HG02678 (cell line): ENCODE data around the gene IL10RA.

Source experiments
- ATAC-seq: cut with Tn5 transposase; IDR thresholded peaks from one replicate; pipeline ENCODE4 v1.9.1; 2021; ENCODE audit warnings: mild to moderate bottlenecking, moderate library complexity; ENCODE audit not compliant: unreplicated experiment

IL10RA gene

DNA sequence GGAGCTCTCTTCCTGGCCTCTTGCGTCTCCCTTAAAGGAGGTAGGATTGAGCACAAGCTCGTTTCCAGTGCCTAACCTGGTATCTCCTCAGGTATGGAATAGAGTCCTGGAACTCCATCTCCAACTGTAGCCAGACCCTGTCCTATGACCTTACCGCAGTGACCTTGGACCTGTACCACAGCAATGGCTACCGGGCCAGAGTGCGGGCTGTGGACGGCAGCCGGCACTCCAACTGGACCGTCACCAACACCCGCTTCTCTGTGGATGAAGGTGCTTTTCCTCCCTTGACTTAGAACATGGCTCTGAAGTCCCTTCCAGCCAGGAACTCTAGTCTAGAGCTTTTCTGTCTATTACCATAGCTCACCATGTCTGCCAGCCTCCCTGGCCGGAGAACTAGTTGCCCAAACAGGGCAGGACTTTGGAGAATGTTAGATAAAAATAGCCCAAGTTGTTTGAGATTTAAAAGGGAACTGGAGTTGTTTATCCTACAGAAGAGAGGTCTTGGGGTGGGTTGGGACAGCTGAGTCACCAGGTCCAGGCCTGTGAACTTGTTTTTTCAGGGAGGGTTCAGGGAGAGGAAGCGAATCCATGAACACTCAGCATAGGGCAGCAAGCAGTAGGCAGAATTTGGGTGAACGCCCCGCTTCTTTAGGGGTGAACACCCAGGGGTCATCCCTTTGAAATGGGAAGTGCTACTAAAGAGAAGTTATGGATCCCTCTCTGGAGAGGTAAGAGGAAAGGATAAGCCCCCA lies 3.3 kb downstream of the IL10RA start:
- ATAC-seq = no peak

DNA sequence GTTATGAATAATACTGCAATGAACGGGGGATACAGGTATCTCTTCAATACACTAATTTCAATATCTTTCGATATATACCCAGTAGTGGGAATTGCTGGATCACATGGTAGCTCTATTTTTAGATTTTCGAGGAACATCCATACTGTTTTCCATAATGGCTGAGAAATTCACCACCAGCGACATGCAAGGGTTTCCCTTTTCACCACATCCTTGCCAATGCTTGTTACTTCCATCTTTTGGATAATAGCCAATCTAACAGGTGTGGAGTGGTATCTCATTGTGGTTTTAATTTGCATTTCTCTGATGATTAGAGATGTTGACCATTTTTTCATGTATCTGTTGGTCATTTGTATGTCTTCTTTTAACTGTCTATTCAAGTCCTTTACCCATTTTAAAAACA lies 5.9 kb downstream of the IL10RA start:
- no peak for ATAC-seq

DNA sequence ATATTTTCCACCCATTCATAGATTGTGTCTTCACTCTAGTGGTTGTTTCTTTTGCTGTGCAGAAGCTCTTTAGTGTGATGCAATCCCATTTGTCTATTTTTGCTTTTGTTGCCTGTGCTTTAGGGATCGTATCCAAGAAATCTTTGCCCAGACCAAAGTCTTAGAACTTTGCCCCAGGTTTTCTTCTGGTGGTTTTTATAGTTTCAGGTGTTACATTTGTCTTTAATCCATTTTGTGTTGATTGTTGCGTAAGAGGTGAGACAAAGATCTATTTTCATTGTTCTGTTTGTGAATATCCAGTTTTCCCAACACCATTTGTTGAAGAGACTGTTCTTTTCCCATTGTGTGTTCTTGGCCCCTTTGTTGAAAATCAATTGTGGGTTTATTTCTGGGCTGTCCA lies 6.4 kb downstream of the IL10RA start:
- ATAC-seq = no peak

DNA sequence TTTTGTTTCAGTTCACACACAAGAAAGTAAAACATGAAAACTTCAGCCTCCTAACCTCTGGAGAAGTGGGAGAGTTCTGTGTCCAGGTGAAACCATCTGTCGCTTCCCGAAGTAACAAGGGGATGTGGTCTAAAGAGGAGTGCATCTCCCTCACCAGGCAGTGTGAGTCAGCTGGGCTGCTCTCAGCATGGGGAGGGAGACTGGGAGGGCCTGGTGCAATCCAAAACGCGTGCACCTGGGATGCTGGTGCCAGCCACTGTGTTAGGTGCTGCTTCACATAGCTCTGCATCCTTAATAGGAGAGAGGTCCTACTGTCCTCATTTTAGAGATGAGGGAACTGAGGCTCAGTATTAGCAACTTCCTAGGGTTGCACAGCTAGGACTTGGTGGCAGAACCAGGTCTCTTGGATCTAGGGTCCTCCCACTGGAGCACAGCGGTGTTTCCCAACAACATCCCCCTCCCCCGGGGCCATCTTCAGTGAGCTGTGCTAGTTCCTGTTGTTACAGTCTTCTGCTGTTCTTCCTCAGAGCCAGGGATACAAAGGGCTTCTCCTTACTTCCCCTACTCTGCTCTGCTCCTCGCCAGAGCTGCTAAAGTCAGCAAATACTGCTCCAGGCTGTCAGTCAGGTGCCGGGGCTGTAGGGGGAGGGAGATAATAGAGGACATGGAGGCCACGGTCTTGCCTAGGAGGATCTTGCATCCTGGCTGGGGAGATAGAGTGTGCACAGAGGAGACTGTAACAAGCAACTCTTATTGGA lies 8.0 kb downstream of the IL10RA start:
- no peak for ATAC-seq

DNA sequence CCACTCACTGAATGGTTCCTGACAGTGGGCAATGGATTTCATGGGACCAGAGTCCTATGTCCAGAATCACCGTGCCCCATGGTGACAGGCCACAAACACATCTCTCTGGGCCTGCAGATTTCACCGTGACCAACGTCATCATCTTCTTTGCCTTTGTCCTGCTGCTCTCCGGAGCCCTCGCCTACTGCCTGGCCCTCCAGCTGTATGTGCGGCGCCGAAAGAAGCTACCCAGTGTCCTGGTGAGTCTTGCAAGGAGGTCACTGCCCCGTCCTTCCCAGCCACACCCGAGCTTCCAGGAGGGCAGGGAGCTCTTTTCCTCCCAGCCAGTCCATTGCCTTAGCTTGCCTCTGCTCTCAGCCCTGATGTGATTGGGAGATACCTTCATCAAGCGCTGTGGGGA lies 9.3 kb downstream of the IL10RA start:
- ATAC-seq = no peak

DNA sequence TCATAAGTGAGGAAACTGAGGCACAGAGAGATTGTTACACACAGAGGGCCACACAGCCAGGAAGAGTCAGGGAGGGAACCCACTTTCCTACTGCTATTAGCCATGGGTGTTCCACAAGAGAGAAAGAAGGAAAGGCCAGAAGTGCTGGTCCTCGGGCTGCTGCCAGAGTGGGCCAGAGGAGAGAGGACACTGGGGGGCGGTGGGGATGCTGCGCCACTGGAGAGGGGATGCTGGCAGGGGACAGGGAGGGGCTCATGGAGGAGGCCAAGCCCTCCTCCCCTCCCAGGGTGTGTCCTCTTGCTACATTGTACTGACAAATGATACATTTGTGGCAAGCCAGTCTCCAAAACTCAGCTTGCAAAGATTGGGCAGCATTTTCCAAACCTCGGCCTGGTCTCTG lies 9.9 kb downstream of the IL10RA start:
- no peak for ATAC-seq

DNA sequence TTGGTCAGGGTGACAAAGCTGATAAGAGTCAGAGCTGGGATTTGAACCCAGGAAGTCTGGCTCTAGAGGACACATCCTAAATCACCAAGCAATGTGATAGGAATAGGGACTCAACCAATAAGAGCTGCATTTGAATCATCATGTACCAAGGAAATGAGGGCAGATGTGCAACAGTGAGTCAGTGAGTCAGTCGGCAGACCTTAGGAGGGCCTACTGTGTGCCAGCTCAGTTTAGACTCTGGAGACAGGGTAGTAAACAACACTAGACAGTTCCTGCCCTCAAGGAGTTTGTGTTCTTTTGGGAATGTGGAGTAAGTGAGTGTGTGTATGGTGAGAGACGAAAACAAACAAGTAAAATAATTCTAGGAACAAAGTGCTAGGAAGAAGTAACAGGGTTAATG lies 11.2 kb downstream of the IL10RA start:
- no peak for ATAC-seq

DNA sequence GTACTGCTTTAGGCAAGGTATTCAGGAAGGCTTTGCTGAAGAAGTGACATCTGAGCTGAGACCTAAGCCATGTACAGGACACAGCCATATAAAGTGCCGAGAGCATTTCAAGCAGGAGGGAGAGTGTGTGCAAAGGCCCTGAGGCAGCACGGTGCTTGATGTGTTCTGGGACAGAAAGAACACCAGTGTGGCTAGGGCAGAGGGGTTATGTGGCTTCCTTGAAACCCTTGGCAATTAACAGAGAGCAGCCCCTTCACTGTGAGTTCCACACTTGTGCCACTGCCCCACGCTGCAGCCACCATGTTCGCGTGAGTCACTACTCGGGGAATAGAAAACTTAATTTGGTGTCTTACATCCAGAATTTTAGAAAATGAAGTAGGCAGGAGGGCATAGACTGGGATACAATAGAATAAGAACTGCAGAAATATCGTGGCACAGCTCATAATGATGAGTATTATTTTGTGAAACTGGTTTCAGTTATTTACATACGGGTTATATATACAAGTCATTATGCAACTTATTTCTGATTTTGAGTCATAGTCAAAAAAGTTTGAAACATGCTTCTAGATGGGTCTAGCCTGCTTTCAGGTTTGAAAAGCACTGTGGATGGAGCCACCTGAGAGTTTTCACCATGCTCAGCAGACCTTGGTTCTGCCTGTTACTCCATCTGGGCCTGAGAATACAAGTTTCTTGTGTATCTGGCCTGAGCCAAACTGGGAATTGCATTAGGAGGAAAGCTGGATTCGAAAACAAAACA lies 11.8 kb downstream of the IL10RA start:
- ATAC-seq = peak; percentile 60

DNA sequence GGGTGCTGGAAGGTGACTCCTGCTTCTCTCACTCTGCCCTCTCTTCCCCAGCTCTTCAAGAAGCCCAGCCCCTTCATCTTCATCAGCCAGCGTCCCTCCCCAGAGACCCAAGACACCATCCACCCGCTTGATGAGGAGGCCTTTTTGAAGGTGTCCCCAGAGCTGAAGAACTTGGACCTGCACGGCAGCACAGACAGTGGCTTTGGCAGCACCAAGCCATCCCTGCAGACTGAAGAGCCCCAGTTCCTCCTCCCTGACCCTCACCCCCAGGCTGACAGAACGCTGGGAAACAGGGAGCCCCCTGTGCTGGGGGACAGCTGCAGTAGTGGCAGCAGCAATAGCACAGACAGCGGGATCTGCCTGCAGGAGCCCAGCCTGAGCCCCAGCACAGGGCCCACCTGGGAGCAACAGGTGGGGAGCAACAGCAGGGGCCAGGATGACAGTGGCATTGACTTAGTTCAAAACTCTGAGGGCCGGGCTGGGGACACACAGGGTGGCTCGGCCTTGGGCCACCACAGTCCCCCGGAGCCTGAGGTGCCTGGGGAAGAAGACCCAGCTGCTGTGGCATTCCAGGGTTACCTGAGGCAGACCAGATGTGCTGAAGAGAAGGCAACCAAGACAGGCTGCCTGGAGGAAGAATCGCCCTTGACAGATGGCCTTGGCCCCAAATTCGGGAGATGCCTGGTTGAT lies 12.6 kb downstream of the IL10RA start:
- no peak for ATAC-seq

DNA sequence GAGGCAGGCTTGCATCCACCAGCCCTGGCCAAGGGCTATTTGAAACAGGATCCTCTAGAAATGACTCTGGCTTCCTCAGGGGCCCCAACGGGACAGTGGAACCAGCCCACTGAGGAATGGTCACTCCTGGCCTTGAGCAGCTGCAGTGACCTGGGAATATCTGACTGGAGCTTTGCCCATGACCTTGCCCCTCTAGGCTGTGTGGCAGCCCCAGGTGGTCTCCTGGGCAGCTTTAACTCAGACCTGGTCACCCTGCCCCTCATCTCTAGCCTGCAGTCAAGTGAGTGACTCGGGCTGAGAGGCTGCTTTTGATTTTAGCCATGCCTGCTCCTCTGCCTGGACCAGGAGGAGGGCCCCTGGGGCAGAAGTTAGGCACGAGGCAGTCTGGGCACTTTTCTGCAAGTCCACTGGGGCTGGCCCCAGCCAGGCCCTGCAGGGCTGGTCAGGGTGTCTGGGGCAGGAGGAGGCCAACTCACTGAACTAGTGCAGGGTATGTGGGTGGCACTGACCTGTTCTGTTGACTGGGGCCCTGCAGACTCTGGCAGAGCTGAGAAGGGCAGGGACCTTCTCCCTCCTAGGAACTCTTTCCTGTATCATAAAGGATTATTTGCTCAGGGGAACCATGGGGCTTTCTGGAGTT lies 13.3 kb downstream of the IL10RA start:
- ATAC-seq = no peak

DNA sequence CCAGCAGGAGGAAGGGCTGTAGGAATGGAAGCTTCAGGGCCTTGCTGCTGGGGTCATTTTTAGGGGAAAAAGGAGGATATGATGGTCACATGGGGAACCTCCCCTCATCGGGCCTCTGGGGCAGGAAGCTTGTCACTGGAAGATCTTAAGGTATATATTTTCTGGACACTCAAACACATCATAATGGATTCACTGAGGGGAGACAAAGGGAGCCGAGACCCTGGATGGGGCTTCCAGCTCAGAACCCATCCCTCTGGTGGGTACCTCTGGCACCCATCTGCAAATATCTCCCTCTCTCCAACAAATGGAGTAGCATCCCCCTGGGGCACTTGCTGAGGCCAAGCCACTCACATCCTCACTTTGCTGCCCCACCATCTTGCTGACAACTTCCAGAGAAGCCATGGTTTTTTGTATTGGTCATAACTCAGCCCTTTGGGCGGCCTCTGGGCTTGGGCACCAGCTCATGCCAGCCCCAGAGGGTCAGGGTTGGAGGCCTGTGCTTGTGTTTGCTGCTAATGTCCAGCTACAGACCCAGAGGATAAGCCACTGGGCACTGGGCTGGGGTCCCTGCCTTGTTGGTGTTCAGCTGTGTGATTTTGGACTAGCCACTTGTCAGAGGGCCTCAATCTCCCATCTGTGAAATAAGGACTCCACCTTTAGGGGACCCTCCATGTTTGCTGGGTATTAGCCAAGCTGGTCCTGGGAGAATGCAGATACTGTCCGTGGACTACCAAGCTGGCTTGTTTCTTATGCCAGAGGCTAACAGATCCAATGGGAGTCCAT lies 14.1 kb downstream of the IL10RA start:
- ATAC-seq = no peak

DNA sequence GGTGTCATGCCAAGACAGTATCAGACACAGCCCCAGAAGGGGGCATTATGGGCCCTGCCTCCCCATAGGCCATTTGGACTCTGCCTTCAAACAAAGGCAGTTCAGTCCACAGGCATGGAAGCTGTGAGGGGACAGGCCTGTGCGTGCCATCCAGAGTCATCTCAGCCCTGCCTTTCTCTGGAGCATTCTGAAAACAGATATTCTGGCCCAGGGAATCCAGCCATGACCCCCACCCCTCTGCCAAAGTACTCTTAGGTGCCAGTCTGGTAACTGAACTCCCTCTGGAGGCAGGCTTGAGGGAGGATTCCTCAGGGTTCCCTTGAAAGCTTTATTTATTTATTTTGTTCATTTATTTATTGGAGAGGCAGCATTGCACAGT lies 14.6 kb downstream of the IL10RA start:
- no peak for ATAC-seq

DNA sequence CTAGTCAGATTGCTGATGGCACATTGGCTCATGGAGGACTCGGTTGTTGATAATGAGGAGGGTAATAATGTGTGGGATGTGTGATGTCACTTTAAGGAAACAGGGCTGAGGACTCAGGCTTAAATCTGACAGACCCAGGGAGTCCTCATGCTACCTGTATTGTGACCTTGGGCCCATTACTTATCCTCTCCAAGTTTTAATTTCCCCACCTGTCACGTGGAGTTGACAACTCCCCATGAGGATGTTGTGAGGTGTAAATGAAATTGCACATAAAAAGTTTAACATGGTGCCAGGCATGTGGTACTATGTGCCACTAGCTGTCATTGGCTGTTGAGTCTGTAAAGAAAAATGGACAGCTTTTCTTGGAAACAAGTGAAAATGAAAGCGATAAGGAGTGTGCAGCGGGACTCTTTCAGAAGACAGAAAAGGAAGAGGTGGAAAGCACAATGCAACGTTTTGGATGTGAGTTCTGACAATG lies 15.3 kb downstream of the IL10RA start:
- ATAC-seq = no peak

DNA sequence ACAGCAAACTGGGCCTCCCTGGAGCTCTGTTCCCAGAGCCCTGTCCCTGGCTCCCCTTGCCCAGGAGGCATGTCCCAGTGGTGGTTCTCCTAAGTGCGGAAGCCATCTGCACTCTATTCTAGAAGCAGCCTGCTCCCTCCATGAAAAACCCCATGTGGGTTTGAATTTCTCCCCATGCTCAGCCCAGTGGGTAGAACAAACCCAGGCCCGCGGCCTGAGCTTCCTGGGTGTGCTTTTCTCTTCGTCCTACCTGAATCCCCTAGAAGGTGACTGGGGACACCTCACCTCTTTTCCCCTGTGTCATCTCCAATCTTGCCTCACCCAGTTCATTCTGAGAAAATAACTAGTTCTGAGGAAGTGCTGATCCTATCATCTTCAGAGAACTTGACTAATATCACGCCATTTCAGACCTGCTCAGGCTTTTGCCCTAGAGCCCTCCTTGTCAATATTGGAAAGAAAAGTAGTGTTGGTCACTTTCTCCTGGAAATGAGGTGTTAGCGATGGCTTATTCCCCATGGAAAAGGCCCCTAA lies 15.9 kb downstream of the IL10RA start:
- ATAC-seq = no peak

DNA sequence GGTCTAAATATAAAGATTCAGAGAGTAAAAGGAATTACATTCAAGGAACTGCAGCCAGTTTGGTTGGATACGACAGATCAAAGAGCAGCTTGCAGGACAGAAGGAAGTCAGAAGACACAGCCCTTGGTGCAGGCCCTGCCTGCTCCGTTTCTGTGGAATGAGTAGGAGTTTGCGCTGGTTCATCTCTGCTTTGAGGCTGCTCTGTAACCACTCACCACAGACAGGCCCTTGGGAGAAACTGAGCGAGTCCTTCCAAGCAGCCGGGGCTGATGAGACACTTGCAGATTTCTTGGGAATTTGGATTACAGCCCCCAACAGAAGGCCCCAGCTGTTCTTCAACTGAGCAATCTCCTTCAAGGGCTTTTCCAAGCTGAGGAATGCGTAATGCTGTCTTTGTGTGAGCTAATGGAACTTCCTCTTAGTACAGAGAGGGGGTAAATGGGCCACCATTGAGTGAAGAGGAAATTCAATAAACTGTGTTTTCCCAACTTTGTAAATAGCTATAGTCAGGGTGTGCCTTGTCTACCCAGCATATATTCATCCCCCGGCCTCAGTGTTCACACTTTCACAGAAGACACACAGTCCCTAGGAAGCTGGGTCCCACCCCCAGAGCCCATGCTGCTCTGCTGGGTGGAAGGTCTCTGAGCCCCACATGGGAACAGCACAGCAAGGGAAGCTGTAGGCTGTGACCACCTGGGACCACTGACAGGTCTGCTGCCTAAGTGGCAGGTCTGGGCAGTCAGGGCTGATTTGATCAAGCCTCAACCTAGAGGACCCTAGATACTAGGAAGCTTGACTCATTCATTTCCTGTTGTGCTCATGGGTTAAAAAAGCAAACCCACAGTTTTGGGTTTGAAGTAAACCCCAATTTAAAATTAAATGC lies 16.6 kb downstream of the IL10RA start:
- no peak for ATAC-seq

DNA sequence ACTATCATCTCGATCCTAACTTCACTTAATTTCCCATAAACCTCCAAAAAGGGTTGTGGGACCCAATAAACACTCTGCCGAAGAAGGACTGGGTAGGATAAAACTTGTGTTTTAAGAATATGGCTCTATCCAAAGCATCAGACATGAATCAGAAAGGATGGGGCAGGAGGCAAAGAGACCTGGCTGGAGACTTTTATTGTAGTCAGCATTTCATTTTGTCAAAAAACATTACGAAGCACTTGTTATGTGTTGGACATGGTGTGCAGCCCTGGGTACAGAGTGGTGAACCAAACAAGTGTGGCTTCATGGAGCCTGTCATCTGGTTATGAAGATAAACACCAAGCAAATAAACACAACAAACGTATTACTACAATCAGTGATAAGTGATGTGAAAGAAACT lies 17.3 kb downstream of the IL10RA start:
- ATAC-seq = no peak

DNA sequence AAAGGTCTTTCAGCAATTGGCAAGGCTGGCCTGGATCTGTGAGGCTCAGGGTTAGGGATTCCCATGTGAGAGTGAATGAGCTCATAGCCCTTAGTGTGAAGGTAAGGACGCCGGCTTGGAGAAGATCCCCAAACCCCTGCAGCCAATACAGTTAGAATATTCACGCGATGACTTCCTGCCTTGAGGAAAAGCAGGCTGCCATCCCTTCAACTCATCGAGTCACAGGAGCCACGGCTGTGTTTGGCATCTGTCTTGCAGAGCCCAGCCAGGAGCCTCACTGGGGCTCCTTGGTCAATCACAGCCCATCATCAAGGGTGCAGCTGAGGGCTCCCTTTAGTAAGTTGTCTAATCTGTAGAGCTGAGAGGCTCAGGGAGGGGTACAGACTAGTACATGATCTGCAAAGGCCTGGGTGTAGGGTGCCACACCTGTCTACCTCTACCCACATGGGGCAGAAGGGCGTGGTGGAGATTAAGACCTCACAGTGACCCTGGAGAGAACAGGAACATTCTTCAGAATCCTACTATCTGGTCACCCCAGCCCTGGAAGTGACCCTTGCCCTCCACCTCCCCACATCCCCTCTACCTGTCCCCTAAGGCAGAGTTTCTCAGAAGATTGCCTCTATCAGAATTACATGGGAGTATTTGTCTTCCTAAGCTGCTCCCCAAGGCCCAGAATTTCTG lies 18.5 kb downstream of the IL10RA start:
- ATAC-seq = no peak
